GM12801 (cell line): ENCODE measurements around the gene TMEM158.

ENCODE experiments used
- TF ChIP-seq, protein P1 (sequence below): IDR thresholded peaks from one replicate; pipeline ENCODE4 v1.5.1; 2011; ENCODE audit warnings: control low read depth; ENCODE audit not compliant: insufficient read length; ENCODE audit errors: extremely low read depth

The TMEM158 gene

DNA sequence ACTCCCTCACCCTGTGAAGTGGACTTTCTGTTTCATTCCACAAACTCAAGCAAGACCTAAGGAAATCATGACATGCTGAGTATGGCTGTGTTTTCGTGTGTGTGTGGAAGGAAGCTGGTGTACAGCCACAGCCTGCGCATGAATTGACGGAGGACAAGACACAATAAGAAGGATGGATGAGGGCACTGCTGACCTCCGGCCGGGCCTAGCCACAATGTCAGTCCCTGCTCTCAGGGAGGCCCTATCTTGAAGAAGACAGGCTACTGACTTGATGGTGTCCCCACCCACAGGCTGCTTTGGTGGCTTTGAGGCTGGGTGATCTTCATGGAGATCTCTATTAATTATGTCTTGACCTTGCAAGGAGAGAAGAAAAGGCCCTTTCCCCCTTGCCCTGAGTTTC, 40.6 kb downstream of the TMEM158 start:
- TF ChIP-seq, protein P1, sequence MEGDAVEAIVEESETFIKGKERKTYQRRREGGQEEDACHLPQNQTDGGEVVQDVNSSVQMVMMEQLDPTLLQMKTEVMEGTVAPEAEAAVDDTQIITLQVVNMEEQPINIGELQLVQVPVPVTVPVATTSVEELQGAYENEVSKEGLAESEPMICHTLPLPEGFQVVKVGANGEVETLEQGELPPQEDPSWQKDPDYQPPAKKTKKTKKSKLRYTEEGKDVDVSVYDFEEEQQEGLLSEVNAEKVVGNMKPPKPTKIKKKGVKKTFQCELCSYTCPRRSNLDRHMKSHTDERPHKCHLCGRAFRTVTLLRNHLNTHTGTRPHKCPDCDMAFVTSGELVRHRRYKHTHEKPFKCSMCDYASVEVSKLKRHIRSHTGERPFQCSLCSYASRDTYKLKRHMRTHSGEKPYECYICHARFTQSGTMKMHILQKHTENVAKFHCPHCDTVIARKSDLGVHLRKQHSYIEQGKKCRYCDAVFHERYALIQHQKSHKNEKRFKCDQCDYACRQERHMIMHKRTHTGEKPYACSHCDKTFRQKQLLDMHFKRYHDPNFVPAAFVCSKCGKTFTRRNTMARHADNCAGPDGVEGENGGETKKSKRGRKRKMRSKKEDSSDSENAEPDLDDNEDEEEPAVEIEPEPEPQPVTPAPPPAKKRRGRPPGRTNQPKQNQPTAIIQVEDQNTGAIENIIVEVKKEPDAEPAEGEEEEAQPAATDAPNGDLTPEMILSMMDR: no peak

DNA sequence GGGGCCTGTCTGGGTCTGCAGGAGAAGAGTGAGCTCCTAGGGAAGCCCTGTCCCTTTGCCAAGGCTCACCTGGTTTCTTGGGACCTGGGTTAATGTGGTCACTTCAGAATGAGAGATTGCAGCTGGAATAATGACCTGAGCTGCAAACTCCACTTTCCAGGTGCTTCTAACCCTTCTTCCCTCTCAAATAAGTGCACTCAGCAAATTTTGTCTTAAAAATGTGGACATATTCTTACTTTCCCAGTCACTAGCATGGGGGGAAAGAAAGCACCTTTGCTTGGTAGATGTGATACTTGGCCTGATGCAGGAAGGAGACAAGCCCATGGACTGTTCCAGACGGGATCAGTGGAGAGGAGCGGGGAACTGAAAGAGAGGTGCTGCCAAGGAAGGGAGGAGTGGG, 41.0 kb downstream of the TMEM158 start:
- TF ChIP-seq, protein P1: no peak

DNA sequence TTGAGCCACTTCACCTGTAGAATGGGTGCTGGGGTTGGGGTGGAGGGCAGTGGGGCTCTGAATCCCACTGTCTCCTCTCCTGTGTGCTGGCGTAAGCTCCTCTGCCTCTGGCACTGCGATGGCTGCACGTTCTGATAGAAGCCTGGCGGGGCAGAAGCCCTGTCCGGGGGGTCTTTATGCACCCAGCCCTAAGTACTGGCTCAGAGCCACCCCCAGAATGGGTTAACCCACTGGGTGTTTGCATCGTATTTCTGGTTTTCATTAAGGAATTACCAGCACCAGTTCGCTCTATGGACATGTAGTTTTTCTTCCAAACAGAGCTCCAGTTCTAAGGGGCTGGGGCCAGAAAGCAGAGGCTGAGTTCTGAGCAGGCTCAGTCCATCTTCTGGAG, 42.2 kb downstream of the TMEM158 start:
- TF ChIP-seq, protein P1: no peak

GRCh38 chr3:45182915-45183871, 42.9 kb downstream of the TMEM158 start:
- TF ChIP-seq, protein P1: no peak

GRCh38 chr3:45181496-45181895, 44.6 kb downstream of the TMEM158 start:
- TF ChIP-seq, protein P1: no peak

- TF ChIP-seq, protein P1: no peak
Measured at GRCh38 chr3:45180899-45181298, 45.2 kb downstream of the TMEM158 start.

DNA sequence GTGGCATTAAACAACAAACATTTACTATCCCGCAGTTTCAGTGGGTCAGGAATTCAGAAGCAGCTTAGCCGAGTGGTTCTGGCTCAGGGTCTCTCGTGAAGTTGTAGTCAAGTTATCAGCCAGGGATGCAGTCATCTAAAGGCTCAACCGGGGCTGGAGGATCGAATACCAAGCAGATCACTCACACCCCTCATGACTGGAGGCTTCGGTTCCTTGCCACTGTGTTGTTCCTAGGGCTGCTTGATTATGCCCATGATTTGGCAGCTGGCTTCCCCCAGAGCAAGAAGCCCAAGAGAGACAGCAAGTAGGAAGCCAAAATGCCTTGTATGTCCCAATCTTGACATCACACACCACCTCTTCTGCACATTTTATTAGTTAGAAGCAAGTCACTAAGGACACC, 46.0 kb downstream of the TMEM158 start:
- TF ChIP-seq, protein P1: no peak
